HepG2 (cell line): ENCODE data around the gene ARHGAP4. TPM values are rescaled to one million over a fixed set of nuclear protein-coding genes. Genes with fewer than 3 reads are reported as not detected.

ENCODE experiments used
- BCL3 ChIP-seq: sonication (generic); formaldehyde crosslinking; IDR thresholded peaks from 2 replicates; pipeline ENCODE4 v1.5.1; 2020; ENCODE audit warnings: mild to moderate bottlenecking, missing genetic modification reagents, moderate library complexity
- BRCA1 ChIP-seq: sonication (generic); formaldehyde crosslinking; IDR thresholded peaks from 2 replicates; pipeline ENCODE4 v1.4.0; 2020; ENCODE audit warnings: missing genetic modification reagents
- DZIP1 ChIP-seq: sonication (generic); formaldehyde crosslinking; IDR thresholded peaks from 2 replicates; pipeline ENCODE4 v1.5.0; 2020; ENCODE audit warnings: mild to moderate bottlenecking, missing genetic modification reagents
- MAFF ChIP-seq: IDR thresholded peaks from 2 replicates; pipeline ENCODE4 v1.6.1; 2011; ENCODE audit warnings: low read depth, low read length, improper control_type of control experiment
- MED13 ChIP-seq: sonication (generic); formaldehyde crosslinking; IDR thresholded peaks from 2 replicates; pipeline ENCODE4 v1.5.0; 2020; ENCODE audit warnings: missing genetic modification reagents
- MXD3 ChIP-seq: IDR thresholded peaks from 2 replicates; pipeline ENCODE4 v1.6.1; 2016; ENCODE audit warnings: mild to moderate bottlenecking, missing biosample characterization, missing genetic modification reagents
- NFATC3 ChIP-seq: sonication (generic); formaldehyde crosslinking; IDR thresholded peaks from 2 replicates; pipeline ENCODE4 v1.5.1; 2020; ENCODE audit warnings: mild to moderate bottlenecking, missing genetic modification reagents
- NR0B2 ChIP-seq: sonication (generic); formaldehyde crosslinking; IDR thresholded peaks from 2 replicates; pipeline ENCODE4 v1.4.0; 2020; ENCODE audit warnings: mild to moderate bottlenecking, missing genetic modification reagents
- NR2F6 ChIP-seq, 2 experiments: IDR thresholded peaks; 2 replicates each; pipeline ENCODE4 v1.6.1; 2016; ENCODE audit warnings: antibody characterized with exemption in 1 of 2, mild to moderate bottlenecking in 1 of 2
- PLSCR1 ChIP-seq: sonication (generic); formaldehyde crosslinking; IDR thresholded peaks from 2 replicates; pipeline ENCODE4 v1.5.0; 2020; ENCODE audit warnings: missing genetic modification reagents, mild to moderate bottlenecking, borderline replicate concordance
- RFX5 ChIP-seq: IDR thresholded peaks from 2 replicates; pipeline ENCODE4 v1.6.1; 2011; ENCODE audit warnings: low read depth, low read length, improper control_type of control experiment
- SMC3 ChIP-seq: IDR thresholded peaks from 2 replicates; pipeline ENCODE4 v1.6.1; 2011; ENCODE audit warnings: low read length, improper control_type of control experiment
- THAP8 ChIP-seq: sonication (generic); formaldehyde crosslinking; IDR thresholded peaks from 2 replicates; pipeline ENCODE4 v1.5.1; 2020; ENCODE audit warnings: missing genetic modification reagents, mild to moderate bottlenecking, borderline replicate concordance
- U2AF2 ChIP-seq: fragments of 200-400 bp; formaldehyde crosslinking; IDR thresholded peaks from 2 replicates; pipeline ENCODE4 v1.6.1; 2017; ENCODE audit warnings: low read depth, mild to moderate bottlenecking, low read length
- YY1 ChIP-seq: IDR thresholded peaks from 2 replicates; pipeline ENCODE4 v1.6.1; 2011; ENCODE audit warnings: low read length, low read depth, moderate library complexity, mild to moderate bottlenecking; ENCODE audit not compliant: insufficient read depth, insufficient replicate concordance
- ZFP36 ChIP-seq: fragments of 150-350 bp; IDR thresholded peaks from 2 replicates; pipeline ENCODE4 v1.6.1; 2018; ENCODE audit warnings: borderline replicate concordance, low read length, low read depth; ENCODE audit not compliant: partially characterized antibody
- ZFP37 ChIP-seq: sonication (generic); formaldehyde crosslinking; IDR thresholded peaks from 2 replicates; pipeline ENCODE4 v1.4.0; 2020; ENCODE audit warnings: missing genetic modification reagents, borderline replicate concordance
- ZNF101 ChIP-seq: sonication (generic); formaldehyde crosslinking; IDR thresholded peaks from 2 replicates; pipeline ENCODE4 v1.4.0; 2020; ENCODE audit warnings: mild to moderate bottlenecking, low read depth, missing genetic modification reagents, borderline replicate concordance
- ZNF234 ChIP-seq: sonication (generic); formaldehyde crosslinking; conservative IDR thresholded peaks from 2 replicates; pipeline ENCODE4 v1.5.1; 2020; ENCODE audit warnings: mild to moderate bottlenecking, missing genetic modification reagents
- ZNF629 ChIP-seq: sonication (generic); formaldehyde crosslinking; conservative IDR thresholded peaks from 2 replicates; pipeline ENCODE4 v1.5.0; 2020; ENCODE audit warnings: missing genetic modification reagents
- ZNF7 ChIP-seq: IDR thresholded peaks from 2 replicates; pipeline ENCODE4 v1.6.1; 2016; ENCODE audit warnings: missing biosample characterization, missing genetic modification reagents
- ZNF709 ChIP-seq: sonication (generic); formaldehyde crosslinking; IDR thresholded peaks from 2 replicates; pipeline ENCODE4 v1.5.0; 2020; ENCODE audit warnings: mild to moderate bottlenecking, missing genetic modification reagents
- ZNF737 ChIP-seq: sonication (generic); formaldehyde crosslinking; IDR thresholded peaks from 2 replicates; pipeline ENCODE4 v1.5.0; 2020; ENCODE audit warnings: missing genetic modification reagents, mild to moderate bottlenecking, borderline replicate concordance
- polyA plus RNA-seq, 8 experiments: library from polyadenylated mRNA; depleted of rRNA in 3 of 8; stranded (reverse) in 7 of 8; unstranded in 1 of 8; fragments of >200 nt; fragmentation: Illumina TruSeq in 4 of 8; extraction: Trizol in 4 of 8; gene quantifications; 2 replicates each; pipeline versions ENCODE4 v1.2.1 to v1.2.3, GENCODE V29; 2011 to 2016; ENCODE audit warnings: low read depth in 4 of 8, missing spikeins in 1 of 8, mixed read lengths in 1 of 8; ENCODE audit not compliant: insufficient read depth in 1 of 8
- total RNA-seq, 5 experiments: library from RNA; depleted of rRNA; stranded (reverse); fragments of >200 nt; fragmentation: Illumina TruSeq; extraction: Trizol; gene quantifications; 2 replicates each; pipeline ENCODE4 v1.2.3, GENCODE V29; 2016; ENCODE audit warnings: low read depth in 1 of 5

ARHGAP4 gene
- total and polyA plus RNA-seq, 2 of the 13 experiments (the other 11 are each of a cell fraction or from before 2014, with no cell fraction given), result 0.57 to 0.64 TPM

GRCh38 chrX:153875391-153876111 is 50.5 kb downstream of the ARHGAP4 start (continued):
- peak; percentile 99 for TF ChIP-seq PLSCR1 (CRISPR knock-in tag)
- TF ChIP-seq NFATC3 (CRISPR knock-in tag), result peak; percentile 98; the same call in 1 of the 2 replicates
- TF ChIP-seq NR0B2 (CRISPR knock-in tag), result peak; percentile 99
- TF ChIP-seq YY1, result no peak
- no peak for TF ChIP-seq MAFF
- TF ChIP-seq NR2F6 (IDR thresholded peaks at IDR 0.05), result no peak
- peak; percentile 86 for TF ChIP-seq NR2F6 (CRISPR knock-in tag; IDR thresholded peaks at IDR 0.05)
- peak; percentile 100 for TF ChIP-seq MXD3 (CRISPR knock-in tag)
- TF ChIP-seq ZNF629 (CRISPR knock-in tag), result peak; percentile 79
- peak; percentile 100 for TF ChIP-seq BRCA1
- peak; percentile 99 for TF ChIP-seq BCL3 (CRISPR knock-in tag)
- peak; percentile 100 for TF ChIP-seq ZNF737 (CRISPR knock-in tag)
- TF ChIP-seq RFX5, result no peak
- no peak for TF ChIP-seq SMC3
- TF ChIP-seq ZNF101 (CRISPR knock-in tag), result peak; percentile 99; the same call in 1 of the 2 replicates
- peak; percentile 100 for TF ChIP-seq ZNF234 (CRISPR knock-in tag)
- TF ChIP-seq ZFP36, result no peak
- TF ChIP-seq DZIP1 (CRISPR knock-in tag), result peak; percentile 100
- peak; percentile 99 for TF ChIP-seq THAP8 (CRISPR knock-in tag)
- TF ChIP-seq MED13 (CRISPR knock-in tag), result peak; percentile 99
- peak; percentile 100 for TF ChIP-seq ZNF709 (CRISPR knock-in tag)
- peak; percentile 100 for TF ChIP-seq ZFP37
- TF ChIP-seq U2AF2, result no peak
- peak; percentile 93 for TF ChIP-seq ZNF7 (CRISPR knock-in tag)
